ENCODE measurements around the gene GLIS1.

GRCh38 chr1:53546409-53547155 is 192.4 kb downstream of the GLIS1 start:
- TF ChIP-seq, protein P1, sequence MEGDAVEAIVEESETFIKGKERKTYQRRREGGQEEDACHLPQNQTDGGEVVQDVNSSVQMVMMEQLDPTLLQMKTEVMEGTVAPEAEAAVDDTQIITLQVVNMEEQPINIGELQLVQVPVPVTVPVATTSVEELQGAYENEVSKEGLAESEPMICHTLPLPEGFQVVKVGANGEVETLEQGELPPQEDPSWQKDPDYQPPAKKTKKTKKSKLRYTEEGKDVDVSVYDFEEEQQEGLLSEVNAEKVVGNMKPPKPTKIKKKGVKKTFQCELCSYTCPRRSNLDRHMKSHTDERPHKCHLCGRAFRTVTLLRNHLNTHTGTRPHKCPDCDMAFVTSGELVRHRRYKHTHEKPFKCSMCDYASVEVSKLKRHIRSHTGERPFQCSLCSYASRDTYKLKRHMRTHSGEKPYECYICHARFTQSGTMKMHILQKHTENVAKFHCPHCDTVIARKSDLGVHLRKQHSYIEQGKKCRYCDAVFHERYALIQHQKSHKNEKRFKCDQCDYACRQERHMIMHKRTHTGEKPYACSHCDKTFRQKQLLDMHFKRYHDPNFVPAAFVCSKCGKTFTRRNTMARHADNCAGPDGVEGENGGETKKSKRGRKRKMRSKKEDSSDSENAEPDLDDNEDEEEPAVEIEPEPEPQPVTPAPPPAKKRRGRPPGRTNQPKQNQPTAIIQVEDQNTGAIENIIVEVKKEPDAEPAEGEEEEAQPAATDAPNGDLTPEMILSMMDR (IDR thresholded peaks at IDR 0.05) = no peak
- no peak for TF ChIP-seq POLR2A (IDR thresholded peaks at IDR 0.05)
- TF ChIP-seq EP300 (IDR thresholded peaks at IDR 0.05) = no peak
